Ishikawa (cell line): ENCODE data around the gene UBE2J1.

Experiments
- CEBPB ChIP-seq: IDR thresholded peaks from 2 replicates; pipeline ENCODE4 v1.6.1; 2012
- EGR1 ChIP-seq: IDR thresholded peaks from 2 replicates; pipeline ENCODE4 v1.6.1; 2012
- EP300 ChIP-seq: IDR thresholded peaks from 2 replicates; pipeline ENCODE4 v1.6.1; 2012; ENCODE audit warnings: borderline replicate concordance
- RAD21 ChIP-seq: IDR thresholded peaks from 2 replicates; pipeline ENCODE4 v1.6.1; 2012; ENCODE audit warnings: low read depth
- REST ChIP-seq: IDR thresholded peaks from 2 replicates; pipeline ENCODE4 v1.6.1; 2012; ENCODE audit warnings: low read depth, mild to moderate bottlenecking
- TAF1 ChIP-seq: IDR thresholded peaks from 2 replicates; pipeline ENCODE4 v1.6.1; 2012; ENCODE audit warnings: low read depth, mild to moderate bottlenecking
- YY1 ChIP-seq: IDR thresholded peaks from 2 replicates; pipeline ENCODE4 v1.6.1; 2012; ENCODE audit warnings: low read depth
- TF ChIP-seq, protein P1 (sequence below): IDR thresholded peaks from 2 replicates; pipeline ENCODE4 v1.6.1; 2012

DNA sequence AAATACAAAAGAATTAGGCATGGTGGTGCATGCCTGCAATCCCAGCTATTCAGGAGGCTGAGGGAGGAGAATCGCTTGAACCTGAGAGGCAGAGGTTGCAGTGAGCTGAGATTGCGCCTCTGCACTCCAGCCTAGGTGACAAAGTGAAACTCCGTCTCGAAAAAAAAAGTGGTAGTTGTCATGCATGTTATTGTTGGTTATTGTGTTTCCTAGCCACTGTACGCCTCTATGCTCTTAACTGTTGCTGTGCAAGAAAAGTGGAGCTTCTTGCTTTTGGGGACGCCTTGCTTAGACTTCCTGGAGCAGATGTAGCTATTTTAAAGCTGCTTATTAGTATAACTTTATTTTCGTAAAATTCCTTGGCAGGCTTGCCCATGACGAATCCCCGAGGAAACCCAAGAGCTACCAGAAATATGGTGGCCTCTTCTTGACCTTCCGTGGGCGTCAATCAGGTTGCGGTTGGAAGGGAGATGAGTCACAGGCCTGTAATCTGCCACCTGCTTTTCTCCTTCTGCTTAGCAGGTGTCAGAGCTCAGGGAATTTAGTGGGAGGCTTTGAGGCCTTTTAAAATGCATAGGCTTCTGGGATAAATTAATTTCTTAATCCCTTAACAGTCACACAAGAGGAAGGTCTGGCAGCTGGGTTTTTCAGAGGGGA lies 54.7 kb downstream of the UBE2J1 start:
- TF ChIP-seq EP300 (peak; percentile 75; the same call in 1 of the 2 replicates), REST (no peak), EGR1 (peak; percentile 91), RAD21 (no peak), TAF1 (no peak), CEBPB (peak; percentile 21; the same call in 1 of the 2 replicates), YY1 (0 out of 2 replicates have a peak, but pooled peaks have one; percentile 37)
- TF ChIP-seq, protein P1, sequence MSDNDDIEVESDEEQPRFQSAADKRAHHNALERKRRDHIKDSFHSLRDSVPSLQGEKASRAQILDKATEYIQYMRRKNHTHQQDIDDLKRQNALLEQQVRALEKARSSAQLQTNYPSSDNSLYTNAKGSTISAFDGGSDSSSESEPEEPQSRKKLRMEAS, result peak; percentile 85
